Hematopoietic multipotent progenitor cell treated with erythropoietin and hydrocortisone succinate and interleukin-3 and kit ligand, for 15 days (in vitro differentiated cells): Measurements from ENCODE around the gene LPAR3.

Experiments
- DNase-seq: peaks from one replicate; pipeline ENCODE4 v3.0.0-alpha.2; 2015; ENCODE audit warnings: low spot score

Gene LPAR3

GRCh38 chr1:84774669-84775534 lies 118.1 kb downstream of the LPAR3 start:
- DNase-seq = no peak

- DNase-seq = no peak
Observed at GRCh38 chr1:84773933-84774497, 119.0 kb downstream of the LPAR3 start.

- DNase-seq = no peak
Observed at GRCh38 chr1:84773195-84773594, 119.8 kb downstream of the LPAR3 start.

GRCh38 chr1:84772428-84772943 lies 120.5 kb downstream of the LPAR3 start:
- peak; percentile 72 for DNase-seq

- DNase-seq = no peak
Observed at GRCh38 chr1:84771895-84772294, 121.1 kb downstream of the LPAR3 start.

- DNase-seq = no peak
Observed at GRCh38 chr1:84770481-84770880, 122.5 kb downstream of the LPAR3 start.

- DNase-seq = no peak
Observed at GRCh38 chr1:84769636-84770035, 123.4 kb downstream of the LPAR3 start.

GRCh38 chr1:84768634-84769033 lies 124.4 kb downstream of the LPAR3 start:
- DNase-seq = no peak

- DNase-seq = no peak
Observed at GRCh38 chr1:84763912-84764680, 128.9 kb downstream of the LPAR3 start.

GRCh38 chr1:84762664-84763063 lies 130.3 kb downstream of the LPAR3 start:
- DNase-seq = no peak
